Stimulated activated CD4-positive, alpha-beta T cell treated with anti-CD3 and anti-CD28 coated beads, Interleukin-1b, Interleukin-23, amount 100 ng/mL, for 1 hour (primary cell): Measurements from ENCODE around the gene MYH10.

Source experiments
- DNase-seq, 2 donors: peaks; one replicate each; pipeline ENCODE4 v3.0.0-alpha.2; 2020; ENCODE audit warnings: low read depth in 2 of 2

MYH10 gene

DNA sequence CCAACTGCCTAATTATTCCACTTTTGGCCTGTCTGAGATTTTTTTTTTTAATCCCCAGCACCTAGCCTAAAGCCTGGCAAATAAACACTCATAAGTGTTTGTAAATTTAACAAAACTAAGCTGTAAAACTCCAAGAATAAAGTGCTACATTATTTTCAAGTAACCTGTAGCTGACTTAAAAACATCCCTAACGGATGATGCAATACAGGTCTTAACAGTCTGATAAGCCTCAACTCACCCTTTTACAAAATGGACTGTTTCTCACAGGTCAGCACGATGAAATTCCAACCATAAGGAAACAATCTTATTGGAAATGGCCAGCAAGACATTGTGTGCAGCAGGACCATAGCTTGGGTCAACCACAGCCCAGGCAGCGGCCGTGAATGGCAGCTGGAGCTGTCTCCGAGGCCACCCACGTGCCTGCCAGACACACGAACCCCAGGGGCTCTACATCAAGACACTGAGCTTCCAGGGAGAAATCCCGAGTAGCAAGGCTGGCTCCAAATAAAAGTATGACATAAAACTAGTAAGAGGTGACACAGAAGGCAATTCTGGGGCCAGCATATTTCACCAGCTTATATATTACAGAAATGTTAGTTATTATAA lies 135.9 kb downstream of the MYH10 start:
- DNase-seq, result no peak

DNA sequence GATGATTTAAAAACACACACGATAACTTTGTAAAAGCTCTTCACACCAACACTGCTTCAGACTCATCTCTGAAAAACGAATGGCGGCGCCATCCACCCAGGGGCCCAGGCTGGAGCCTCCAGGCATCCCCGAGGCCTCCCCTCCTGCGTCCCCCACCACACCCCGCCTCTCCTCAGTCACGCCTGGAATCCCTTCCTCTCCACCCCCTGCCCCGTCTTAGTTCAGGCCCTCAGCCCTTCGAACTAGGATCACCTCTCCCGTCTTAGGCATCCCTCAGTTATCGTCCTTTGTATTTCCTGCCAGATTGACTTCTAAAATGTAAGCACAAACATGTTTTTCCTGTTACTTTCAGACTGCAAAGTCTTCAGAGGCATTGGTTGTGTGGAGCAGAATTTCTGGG lies 136.5 kb downstream of the MYH10 start:
- no peak for DNase-seq

DNA sequence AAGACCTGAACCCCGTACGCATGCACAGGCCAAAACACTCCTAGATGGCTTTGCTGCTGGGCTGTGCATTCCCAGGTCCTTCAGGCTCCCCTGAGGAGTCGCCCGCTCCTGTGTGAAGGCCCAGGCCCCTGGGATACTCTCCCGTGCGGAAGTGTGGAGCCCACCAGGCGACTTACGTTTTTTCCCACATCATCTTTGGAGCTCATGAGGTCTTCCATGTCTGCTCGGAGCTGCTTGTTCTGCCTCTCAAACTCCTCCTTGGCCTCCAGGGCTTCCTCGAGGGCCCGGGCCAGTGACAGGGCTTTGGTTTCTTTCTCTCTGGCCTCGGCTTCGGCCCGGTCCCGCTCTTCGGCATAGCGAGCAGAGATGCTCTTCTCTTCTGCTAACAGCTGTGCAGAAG lies 138.4 kb downstream of the MYH10 start:
- DNase-seq, result no peak

DNA sequence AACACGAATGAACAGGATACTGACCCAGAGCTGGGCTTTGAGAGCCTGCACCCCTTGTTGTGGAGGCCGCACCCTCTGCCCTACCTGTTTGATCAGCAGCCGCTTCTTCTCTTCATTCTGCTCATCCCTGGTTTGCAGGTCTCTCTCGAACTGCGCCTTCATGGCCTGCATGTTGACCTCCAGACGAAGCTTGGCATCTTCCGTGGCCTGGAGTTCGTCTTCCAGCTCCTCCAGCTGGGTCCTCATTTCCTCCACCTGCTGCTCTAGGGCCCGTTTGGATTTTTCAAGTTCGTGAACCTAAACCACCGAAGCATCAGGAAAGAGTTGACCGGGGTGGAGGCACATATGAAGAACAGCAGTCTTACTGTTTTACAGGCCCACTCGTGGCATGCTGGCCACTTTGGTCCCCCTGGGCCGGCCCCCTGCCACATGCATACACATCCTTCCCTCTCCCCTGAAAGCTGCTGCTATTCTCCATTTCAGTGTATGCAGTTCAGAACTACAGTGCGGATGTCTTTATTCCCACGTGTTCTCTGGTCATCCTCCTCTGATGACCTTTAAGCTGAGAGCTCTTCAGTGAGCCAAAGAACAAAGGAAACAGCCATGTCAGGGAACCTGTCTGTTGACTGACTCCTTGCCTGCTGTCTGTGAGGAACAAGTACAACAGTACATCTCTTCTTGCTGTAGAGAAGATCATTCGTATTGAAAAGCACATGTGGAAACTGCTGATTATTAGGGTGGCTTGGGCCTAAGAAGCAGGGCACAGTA lies 140.1 kb downstream of the MYH10 start:
- no peak for DNase-seq

DNA sequence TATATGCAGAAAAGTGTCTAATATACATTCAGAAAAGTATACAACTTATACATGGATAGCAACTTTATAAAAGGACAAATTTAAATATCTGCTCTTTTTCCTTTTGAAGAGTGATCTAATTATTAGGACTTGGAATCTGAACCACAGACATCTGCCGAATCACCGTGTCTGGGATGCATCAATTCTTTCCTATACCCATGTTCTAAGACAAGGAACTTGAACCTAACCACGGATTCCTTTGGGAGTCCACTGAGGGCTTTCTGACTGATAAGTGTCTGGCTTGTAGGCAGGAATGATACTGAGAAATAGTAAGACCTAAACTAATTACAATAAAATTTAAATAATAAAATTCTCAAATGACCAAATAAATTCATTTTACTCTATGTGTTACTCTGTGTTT lies 140.7 kb downstream of the MYH10 start:
- DNase-seq, result no peak

DNA sequence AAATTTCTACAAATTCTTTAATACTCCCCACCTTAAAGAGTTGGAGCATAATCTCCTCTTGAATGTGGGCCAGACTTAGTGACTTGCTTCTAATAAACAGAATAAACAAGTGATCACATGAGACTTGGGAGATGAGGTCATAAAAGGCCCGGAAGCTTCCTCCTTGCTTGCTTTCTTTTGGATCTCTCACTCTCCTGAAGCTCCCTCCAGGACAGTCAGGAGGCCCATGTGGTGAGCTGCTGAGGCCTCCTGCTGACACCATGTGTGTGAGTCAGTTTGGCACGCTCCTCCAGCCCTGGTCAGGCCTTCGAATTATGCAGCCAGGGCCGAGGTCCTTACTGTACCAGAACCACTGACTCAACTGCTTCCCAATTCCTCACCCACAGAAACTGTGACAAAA lies 141.6 kb downstream of the MYH10 start:
- DNase-seq, result no peak

DNA sequence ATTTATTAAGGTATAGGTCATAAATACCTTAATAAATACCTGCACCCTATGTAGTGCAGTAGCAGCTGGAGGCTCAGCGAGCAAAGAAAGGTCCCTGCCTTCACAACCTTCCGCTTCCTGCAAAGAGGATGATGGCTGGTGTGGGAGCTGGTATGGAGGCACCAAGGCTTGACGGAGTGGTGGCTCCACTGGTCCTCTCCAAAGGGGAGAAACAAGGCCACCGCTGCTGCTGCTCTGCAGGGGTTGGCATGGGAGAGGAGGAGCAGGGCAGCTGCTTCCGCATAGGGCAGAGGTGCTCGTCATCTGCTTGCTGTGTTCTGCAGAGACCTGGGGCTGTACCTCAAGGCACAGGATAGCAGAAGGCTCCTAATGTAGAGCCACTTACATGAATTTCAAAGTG lies 142.0 kb downstream of the MYH10 start:
- no peak for DNase-seq

DNA sequence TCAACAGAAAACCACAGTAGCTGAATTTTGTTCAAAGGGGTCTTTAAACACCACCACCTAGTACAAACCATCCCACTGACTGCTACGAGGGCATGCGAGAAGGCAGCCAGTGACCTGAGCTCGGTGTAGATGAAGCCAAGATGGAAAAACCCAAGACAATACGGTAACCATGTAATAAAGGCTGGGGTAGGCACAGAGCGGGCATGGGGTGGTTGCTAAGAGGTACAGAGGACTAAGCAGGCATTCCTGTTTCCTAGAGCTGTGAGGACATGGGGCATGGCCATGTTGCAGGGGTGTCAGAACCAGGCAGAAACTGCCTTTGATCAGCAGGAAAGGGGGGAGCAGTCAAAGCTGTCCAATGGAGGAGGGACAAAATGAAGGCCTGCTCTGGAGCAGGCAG lies 142.8 kb downstream of the MYH10 start:
- DNase-seq, result no peak

DNA sequence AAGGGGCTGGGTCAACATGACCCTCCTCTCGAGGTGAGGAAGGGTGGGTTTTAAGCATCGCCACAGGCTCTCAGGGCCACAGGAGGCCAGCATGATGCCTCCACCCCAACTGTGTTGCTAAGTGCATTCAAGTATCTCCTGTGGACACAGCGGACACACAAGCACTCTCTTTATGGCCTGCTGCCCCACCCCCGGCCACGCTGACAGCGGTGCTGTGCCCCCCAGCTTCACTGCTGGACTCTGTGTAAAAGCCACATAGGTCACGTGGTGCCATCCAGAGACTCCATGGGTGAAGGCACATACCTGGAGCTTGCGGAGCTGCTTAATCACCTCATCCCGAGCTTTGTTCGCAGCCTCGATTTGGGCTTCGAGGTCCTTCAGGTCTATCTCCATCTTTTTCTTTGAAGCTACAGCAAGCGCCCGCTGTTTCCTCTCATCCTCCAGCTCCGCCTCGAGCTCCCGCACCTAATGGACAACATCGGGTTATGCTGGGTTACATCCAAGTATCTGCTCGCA lies 143.3 kb downstream of the MYH10 start:
- no peak for DNase-seq

DNA sequence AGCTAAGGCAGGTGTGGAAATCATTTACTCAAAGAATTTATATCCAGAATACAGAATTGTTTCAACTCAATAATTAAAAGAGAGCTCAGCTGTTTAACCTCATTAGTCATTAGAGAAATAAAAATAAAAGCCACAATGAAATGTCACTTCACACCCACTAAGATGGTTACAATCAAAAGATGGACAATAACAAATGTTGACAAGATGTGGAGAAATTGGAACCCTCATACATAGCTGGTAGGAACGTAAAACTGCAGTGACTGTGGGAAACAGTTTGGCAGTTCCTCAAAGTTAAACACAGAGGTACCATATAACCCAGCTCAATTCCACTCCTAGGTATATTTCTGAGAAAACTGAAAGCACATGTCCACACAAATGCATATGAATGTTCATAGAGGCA lies 145.0 kb downstream of the MYH10 start:
- DNase-seq, result no peak

DNA sequence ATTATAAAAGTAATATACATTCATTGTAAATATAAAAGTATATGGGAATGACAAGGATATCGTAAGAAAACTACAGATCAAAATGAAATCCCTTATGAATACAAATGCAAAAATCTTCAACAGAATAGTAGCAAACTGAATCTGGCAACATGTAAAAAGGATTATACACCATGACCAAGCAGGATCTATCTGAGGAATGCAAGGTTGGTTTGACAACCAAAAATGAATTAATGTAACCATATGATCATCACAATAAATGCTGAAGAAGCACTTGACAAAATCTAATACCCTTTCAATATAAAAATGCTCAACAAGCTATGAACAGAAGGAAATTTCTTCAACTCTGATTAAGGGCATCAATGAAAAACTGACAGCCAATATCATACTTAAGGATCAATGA lies 146.1 kb downstream of the MYH10 start:
- no peak for DNase-seq

DNA sequence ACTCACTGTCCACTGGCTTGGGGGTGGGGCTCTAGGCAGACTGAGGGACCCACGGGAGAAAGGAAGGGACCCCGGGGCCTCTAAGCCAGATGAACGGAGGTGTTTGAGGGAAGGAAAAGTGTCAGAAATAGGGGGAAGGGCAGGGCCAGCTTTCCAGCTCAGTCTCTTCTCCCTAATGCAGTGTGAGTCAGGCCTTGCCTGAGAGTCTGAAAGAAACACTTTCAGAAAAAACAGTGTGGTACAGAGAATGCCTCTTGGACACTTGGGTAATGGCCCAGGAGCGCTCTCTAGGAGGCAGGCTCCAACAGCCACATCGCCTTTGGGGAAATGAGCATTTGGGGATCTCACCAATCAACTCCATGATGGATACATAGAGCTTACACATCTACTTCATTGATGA lies 148.0 kb downstream of the MYH10 start:
- no peak for DNase-seq

DNA sequence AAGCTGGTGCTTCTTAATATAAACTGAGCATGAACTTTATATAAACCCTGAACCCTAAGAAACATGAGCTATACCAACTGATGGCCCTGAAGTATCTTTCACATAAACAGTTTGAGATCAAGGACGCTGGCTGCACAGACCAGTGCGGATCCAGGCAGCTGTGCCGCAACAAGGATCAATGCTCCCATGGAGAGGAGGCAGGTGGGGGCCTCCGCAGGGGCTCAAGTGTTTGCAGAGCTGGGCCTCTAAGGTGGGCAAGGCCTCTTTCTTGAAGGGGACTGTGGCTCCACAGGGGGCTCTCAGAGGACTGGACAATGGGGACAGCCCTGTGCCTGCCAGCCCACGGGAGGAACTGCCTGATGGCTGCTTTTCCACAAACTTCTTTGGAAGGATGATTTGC lies 148.8 kb downstream of the MYH10 start:
- DNase-seq, result no peak

DNA sequence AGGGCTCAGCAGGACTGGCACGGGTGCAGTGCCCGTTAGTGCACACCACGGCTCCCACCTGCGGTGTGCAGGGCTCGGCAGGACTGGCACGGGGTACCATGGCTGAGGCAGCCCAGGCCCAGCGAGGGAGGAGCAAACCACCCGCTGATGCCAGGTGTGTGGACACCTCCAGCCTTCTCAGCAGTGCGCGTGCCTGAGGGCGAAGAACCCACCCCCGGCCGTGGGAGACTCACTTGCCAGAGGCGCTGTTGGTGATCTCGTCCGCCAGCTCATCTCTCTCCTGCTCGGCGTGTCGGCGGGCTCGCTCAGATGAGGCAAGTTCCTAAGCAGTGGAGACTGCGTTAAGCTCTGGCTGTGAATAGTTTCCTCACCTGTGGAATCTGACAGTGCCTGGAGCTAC lies 149.4 kb downstream of the MYH10 start:
- DNase-seq, result no peak

DNA sequence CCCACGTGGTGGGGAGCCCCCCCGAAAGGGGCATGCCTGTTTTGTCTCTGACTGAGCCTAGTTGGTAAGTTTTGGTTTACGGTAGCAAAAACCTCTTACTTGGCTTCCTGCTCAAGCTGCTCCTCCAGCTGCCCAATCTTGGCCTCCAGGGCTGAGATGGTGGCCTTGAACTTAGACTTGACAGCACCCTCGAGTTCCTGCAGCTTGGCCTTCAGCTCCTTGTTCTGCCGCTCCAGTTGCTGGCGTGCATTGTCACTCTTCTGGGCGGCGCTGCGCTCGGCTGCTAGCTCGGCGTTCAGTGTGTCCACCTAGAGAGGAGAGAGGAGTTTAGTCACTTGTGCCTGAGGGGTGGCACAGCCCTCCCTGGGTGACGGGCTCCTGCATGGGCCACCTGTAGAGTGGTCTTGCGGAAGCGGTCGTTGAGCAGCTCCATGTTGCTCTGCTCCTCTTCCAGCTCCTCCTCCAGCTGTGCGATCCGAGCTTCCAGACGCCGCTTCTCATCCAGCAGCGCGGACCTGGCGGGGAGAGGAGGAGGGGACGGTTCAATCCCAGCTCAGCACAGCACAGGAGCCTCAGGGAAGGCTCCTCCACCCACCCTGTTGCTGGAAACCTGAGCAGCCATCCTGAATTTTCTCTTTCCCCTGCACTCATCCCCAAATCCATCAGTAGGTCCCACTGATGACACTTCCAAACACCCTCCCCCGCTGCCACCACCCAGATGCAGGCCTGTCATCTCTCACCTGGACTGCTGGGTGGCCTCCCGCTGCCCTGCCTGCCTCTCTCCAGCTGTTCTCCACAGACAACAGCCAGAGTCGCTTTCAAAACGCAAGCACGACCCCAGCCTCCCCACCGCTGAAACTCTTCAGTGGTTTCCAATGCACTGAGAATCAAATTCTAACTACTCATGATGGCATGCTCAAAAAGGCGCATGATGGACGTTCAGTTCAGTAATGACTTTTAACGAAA lies 150.2 kb downstream of the MYH10 start:
- DNase-seq, result no peak

DNA sequence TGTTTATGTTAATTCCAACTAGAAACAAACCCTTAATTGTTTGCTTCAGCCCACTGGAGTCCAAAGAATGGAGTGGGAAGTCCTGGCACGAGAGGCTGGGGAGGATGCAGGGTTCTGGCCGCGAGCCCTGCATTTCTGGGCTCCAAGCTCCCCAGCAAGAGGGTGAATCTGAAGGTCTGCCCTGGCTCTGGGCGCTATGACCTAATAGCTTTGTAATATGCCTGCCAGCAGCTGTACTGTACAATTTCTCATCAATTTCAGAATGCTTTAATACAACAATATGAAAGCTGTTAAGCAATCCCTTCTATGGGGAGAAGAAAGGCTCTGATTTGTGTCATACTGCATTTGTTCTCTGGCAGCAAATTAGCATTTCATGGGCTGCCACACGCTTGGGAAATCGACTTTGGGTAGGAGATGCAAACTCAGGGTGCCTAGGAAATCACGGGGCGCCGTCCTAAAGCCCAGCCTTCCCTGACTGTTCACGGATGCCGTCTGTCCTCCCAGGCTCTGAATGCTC lies 151.0 kb downstream of the MYH10 start:
- no peak for DNase-seq

DNA sequence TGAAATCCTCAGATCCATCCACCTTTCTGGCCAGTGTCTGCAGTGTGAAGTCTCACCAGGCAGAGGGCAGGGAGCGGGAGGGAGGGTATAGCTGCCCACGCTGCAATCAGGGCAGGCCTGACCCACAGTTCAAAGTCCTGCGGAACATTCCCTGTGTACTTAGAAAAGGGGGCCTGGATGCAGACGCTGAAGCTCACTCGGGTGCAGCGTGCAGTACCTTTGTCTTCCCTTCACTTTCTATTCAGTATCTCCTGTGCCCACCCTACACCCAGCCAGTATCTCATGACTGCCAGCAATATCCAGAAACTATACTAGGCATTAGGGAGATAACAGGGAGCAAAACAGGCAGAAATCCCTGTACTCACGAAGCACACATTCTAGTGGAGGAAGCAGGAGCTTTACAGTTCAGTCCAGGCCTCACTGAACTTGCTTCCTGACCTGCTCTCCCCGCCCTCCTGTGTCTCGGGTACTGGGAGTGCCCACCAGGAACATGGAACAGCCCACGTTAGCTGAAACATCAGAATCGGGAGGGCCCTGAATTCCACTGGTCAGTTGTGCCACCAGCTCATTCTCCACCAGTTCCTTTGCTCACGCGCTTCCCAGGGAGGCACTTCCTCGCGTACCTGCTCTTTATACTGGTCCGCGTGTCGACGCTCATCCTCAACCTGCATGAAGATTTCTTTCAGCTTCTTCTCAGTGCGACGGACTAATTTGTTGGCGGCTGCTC lies 152.6 kb downstream of the MYH10 start:
- no peak for DNase-seq

DNA sequence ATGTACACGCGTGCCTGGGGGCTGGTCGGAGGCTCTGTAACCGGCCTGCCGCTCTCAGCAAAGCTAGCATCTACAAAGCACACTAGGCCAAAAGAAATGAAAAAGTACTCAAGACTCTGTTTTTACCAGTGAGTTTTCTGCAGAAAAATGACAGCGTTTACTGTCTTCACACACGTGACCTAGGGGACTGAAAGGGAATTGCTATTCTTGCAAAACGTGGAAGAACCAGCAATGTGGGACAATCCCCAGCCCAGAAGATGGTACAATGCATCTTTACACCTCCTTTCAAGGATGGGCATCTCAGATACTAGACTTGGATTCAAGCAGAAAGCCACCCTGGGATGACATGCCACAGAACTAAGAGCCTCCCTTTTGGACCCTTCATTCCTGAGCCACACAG lies 153.4 kb downstream of the MYH10 start:
- DNase-seq, result no peak

DNA sequence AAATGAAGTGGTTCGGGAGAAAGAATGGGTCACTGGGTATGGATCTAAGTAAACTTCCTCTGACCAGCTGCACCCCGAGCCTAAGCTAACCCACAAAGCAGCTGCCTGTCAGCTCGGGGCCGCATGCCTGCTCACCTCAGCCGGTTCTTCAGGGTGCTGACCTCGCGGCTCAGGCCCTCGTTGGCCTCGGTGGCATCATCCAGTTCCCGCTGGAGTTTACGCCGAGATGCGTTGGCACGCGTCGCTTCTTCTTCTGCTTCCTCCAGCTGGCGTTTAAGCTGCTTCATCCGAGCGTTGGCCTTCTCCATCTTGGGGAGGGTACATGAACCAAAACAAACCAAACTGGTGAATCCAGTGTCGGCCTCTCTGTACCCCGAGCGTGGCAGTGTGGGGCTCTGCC lies 153.8 kb downstream of the MYH10 start:
- DNase-seq, result no peak

DNA sequence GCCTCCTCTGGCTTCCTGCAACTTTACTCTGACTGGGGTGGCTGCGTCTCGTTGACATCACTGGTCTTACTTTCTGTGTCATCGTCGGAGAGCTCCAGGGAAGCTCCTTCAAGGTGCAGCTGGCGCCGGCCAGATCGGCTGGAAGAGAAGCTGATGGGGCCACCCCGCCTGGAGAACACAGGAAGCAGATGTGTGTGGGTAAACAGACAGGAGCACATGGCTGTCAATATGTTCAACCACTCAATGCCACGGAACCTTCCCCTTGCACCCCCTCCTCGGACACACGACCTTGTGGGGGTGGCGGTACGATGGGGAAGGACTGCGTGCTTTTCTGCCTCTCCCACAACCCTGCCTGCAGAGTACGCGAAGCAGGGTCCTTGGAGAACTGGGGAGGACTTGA lies 154.7 kb downstream of the MYH10 start:
- no peak for DNase-seq

DNA sequence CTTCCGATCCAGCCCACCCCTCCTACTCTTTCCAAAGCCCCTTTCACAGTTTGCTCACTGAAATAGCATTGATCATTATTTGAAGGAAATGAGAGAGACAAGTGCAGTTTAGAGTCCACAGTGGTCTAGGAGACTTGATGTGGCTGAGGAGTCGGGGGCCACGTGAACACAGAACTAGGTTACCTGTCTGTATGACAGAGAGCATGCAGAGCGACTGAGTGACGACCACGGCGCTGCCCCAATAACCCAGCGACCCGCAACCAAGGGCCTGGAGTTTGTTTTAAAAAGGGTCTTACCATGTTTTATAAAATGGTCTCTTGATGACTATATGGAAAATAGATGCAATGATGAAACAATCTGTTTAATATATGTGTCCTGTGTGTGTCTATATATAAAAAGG lies 155.3 kb downstream of the MYH10 start:
- no peak for DNase-seq

DNA sequence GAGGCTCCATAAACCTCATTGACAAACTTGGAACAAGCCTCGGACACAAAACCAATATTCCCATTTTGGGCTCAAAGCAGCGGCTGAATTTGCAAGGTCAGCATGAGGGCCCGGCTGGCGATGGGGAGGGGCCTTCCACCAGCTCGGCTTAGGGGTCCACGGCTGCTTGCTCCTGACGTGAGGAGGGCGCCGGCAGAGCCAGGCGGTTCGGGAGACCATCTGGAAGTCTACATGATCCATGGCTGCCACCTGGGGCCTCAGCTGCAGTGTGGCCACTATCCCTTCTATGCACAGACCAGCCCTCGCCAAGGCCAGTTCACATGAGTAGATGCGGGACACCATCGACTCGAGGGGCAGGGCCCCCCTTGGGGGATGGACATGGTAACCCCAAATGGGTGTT lies 155.7 kb downstream of the MYH10 start:
- DNase-seq, result no peak
